HG03196 (cell line): ENCODE data around the gene RPL37A.
"Not testable (repeated sequence)": the region's sequence is repeated elsewhere in the genome, so short reads cannot be mapped to it uniquely, and the experiment has no call there.

Experiments used
- ATAC-seq: cut with Tn5 transposase; IDR thresholded peaks from one replicate; pipeline ENCODE4 v1.9.1; 2021; ENCODE audit not compliant: unreplicated experiment

Gene RPL37A

DNA sequence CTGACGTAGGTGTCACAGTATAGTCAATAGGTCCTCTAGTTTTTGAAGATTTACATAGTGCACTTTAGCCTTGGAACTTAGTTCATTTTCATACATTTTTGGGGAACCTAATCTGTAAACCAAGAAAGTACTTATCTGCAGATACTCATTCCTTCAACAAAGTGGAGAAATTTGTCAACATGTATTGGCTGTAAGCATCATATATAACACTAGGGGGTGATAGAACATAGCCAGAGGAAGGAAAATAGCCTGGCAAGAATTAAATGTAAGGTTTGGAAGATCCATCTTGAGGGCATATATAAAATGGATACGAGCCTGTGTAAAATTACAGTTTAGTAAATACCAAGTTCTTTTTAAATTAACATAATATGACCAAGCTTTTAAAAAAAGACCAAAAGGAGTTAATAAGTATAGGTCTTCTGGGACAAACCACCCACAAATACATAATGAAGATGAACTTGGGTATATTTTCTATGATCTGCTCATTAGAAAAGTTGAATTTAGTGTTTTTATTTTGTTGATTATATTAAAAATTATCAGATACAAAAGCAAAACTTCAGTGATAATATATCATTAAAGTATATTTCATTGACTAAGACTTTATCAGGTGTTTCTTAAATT is 18.2 kb downstream of the RPL37A start:
- no peak for ATAC-seq

- ATAC-seq: no peak
Measured at GRCh38 chr2:216517447-216518225, 19.0 kb downstream of the RPL37A start.

DNA sequence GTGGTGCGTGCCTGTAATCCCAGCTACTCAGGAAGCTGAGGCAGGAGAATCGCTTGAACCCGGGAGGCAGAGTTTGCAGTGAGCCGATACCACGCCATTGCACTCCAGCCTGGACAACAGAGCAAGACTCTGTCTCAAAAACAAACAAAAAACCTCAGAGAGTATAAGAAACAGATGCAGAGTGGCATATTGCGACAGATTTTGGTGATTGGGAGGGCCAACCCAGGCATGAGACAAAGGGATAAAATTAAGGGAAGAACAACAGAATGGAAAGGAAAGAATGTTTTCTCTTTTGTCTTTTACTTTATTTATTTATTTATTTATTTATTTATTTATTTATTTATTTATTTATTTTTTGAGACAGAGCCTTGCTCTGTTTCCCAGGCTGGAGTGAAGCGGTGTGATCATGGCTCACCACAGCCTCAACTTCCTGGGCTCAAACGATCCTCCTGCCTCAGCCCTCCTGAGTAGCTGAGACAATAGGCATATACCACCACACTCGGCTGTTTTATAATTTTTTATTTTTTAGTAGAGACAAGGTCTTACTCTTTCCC is 20.0 kb downstream of the RPL37A start:
- not testable (repeated sequence) for ATAC-seq

DNA sequence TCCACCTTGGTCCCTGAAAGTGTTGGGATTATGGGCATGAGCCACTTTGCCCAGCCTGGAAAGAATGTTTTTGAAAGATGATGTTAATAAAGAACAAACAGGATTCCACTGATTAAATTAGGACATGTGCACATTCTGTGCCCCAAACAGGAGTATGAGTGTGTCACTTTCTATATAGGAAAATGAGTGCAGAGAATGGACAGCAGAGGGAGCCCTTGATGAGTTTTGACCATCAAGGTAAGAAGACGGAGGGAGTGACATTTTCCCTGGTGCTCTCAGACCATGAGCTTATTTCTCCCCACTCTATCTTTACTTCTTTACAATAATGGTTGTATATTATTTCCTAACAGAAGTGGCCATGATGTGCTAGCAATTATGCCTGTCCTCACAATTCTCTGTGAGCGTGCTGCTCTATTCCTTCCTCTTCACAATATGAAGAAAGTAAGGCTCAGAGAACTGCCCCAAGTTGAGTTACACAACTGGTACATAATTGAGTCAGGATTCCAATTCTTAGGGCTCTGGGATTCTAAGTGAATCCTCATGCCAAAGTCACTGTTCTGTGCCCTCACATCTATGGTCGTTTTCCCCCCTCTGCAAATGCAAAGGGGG is 20.6 kb downstream of the RPL37A start:
- no peak for ATAC-seq

DNA sequence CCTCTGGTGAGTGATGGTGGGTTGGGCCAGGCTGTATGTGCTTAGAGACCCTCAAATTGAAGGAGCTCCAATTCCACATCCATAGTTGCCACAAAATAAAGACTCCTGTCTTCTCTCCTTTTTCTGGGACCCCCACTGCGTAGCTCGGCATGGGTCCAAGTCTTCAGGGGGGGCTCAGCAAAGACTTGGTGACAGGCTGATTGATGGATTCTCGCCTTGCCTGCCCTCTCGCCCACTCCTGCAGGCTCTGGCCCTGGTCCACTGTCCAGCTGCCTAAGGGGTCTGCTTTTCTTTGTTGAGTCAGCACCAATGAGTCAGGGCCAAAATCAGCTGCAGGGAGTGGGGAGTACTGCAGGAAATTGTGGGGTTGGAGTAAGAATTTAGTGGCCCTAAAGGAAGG is 21.5 kb downstream of the RPL37A start:
- no peak for ATAC-seq

- ATAC-seq: no peak
Measured at GRCh38 chr2:216522892-216523502, 24.4 kb downstream of the RPL37A start.

DNA sequence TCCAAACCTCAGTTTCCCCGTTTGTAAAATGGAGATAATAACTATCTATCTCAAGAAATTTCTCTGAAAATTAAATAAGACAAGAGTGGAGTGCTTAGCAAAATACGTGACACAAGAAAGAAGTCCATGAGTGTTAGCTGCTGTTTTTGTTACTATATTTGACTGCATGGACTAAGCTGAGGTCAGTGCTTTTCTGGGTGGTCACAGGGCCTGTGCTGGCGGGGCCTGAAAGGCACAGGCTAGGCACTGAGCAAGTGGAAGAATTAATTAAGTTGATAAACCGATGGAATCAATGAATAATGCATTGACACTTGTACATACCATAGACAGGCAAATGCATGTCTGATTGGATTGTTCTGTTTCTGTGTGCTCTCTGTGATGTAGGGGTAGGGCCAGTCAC is 27.3 kb downstream of the RPL37A start:
- ATAC-seq: no peak

DNA sequence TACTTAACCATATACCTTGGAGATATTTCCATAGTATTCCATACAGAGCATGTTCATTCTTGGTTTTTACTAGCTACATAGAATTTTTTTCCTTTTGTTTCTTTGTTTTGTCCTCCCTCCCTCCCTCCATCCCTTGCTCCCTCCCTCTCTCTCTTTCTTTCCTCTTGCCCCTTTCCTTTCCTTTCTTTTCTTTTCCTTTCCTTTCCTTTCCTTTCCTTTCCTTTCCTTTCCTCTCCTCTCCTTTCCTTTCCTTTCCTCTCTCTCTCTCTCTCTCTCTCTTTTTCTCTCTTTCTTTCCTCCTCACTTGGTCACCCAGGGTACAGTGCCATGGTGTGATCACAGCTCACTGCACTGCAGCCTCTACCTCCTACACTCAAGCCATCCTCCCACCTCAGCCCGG is 28.3 kb downstream of the RPL37A start:
- no peak for ATAC-seq

DNA sequence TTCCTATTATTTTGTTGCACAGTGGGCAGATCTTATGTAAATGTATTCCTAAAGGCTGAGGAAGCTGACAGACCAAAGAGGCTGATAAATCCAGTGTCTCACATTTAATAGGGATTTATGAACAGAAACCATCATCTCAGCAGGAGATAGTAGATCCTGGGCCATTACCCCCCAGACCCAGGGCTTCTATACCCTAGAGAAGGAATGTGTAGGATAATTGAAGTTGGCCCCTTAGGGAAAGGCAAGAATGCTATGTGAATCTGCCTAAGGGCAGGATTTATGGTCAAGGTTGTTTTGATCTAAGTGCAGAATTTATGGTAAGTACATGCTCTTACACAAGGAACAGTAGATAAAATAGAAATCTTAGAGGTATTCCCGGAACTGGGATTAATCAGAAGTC is 29.0 kb downstream of the RPL37A start:
- no peak for ATAC-seq

DNA sequence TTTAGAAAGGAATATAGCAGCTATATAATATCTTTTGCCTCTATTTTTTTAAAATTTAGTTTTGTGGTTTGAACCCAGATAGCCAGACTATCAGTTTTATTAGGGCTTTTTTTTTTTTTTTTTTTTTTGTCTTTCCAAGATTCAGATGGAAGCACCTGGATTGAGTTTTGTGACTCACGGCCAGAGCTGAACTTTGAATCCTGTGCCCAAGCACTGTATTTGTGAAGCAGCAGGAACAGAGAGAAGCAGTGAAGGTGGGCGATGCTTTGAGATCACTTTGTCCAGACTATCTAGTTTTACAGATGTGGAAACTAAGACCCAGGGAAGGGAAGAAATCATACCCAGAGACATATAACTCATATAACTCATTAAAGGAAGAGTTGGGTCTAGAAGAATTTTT is 33.9 kb downstream of the RPL37A start:
- ATAC-seq: no peak

DNA sequence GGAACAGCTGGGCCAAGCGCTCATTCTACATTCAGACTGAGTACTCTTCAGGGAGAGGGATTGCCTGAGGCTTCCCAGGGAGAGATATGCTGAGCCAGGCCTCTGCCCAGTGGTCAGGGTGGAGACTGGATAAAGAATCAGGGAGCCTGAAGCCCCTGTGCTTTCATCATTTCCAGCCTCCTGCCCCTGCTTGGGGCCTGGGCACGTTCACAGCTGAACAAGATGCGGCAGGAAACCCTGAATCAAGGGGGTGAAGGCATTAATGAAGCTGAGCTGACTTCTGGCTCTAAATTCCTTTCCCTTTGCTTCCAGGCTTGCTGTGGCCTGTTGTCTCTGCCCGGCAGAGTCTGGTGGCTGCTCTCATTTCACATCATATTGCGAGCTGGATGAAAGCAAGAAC is 35.0 kb downstream of the RPL37A start:
- no peak for ATAC-seq

DNA sequence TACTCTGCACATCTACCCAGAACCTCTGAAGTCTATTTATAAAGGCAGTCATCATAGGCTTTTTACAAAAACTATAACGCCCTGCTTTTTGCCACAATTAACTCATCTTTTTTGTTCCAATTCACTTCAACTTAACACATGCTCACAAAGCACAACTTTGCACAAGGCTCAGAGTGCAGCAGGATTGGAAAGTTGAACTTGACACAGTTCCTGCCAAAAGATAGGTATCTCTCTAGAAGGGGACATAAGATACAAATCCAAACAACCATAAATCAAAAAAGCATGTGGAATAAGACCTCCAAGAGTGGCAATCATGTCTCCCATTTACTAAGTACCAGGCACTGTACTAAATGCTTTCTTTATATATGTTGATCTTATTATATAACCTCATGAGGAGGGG is 36.2 kb downstream of the RPL37A start:
- ATAC-seq: no peak

DNA sequence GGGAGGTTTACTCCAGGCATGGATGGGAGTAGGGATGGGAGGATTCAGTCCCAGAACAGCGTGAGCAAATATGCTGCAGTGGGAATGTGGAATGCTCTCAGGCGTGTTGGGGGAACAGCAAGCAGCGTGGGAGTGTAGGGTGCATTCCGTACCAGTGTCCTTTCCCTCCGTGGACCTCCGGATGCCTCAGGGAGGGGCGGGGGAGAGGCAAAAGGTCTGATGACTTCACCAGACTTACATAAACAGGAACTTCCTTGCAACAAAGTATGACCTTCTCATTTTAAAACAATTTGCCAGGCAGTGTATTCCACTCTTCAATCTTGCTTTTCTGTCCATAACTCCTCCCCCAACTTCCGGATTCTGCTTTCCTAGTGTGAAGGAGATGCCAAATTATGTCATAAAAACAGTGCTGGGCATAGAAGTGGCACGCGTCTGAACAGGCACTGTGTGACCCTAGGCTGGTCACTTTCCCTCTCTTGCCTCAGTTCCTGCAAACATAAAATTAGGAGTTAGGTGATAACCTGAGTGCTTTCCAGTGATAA is 36.9 kb downstream of the RPL37A start:
- no peak for ATAC-seq

DNA sequence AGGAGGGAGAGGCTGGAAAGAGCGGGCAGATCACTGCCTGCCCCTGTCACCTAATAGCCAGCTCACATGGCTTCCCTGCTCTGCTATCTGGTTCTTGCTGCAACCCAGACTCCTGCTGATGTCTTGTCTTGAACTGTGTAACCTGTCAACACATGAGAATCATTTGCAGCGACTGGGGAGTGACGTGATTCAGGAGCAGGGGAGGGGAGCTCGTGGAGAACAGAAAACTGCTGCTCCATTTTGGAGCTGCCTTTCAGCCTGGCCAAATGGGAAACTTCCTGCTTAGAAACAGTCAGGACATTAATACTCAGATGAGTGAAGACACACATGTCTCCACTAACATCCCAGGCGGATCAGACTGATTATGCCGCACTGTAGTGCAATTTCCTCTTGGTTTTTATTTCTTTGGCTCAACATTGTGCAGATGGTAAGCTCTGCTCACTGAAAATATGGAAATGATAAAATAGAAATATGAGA is 38.1 kb downstream of the RPL37A start:
- no peak for ATAC-seq

DNA sequence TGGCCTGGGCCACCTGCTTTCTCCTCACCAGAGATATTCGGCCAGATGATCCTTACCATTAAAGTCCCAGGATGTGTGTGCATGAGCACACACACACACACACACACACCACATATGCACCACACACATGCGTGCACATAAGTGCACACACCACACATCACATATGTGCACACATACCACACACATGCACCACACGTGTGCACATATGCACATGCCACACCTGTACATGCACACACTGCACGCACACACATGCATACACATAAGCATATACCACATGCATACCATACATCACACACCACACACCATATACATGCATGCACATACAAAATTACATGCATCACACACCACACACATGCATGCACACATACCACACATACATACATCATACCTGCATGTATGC is 38.7 kb downstream of the RPL37A start:
- ATAC-seq: no peak

GRCh38 chr2:216538538-216538937 is 39.9 kb downstream of the RPL37A start:
- no peak for ATAC-seq

- ATAC-seq: no peak
Measured at GRCh38 chr2:216539120-216539519, 40.5 kb downstream of the RPL37A start.

DNA sequence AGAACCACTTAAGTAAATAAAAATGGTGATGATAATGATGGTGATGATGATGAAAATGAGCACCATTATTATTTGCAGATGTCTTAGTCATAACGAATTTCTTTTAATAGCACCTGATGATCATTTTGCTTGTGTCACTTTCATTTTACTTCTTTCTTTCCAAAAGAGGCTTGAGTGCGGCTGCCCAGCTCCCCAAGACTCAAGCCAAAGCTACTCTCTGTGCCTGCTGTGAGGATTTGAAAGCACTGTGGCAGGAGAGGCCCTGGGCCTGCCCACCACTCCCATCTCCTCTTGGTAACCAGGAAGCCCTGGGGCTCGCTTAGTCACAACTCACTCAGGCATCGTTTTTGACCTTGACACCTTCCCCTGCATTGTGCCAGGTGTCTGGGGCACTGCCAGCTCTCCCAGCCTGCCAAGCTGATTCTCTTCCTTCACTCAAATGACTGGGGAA is 41.2 kb downstream of the RPL37A start:
- no peak for ATAC-seq

DNA sequence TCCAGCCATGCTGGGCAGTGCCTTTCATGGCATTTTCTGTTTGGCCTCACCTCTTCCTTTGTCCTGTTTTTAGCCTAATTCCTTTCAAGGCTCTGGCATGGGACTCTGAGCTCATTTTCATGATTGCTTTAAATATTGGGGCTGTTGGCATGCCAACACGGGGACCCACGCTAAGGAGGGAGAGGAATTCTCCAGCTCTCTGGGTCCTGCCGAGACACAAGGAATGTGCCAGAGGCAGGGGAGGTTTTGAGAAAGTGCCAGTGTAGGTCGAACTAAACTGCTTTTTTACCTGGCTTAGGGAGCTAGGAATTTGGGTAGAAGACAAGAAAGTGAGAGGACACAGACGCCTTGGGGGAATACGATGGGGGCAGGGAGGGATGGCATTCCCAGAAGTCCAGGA is 42.3 kb downstream of the RPL37A start:
- ATAC-seq: no peak

GRCh38 chr2:216541505-216541904 is 42.9 kb downstream of the RPL37A start:
- ATAC-seq: no peak

- ATAC-seq: no peak
Measured at GRCh38 chr2:216545359-216545758, 46.7 kb downstream of the RPL37A start.
